Measurements from ENCODE around the gene ZSWIM6. TPM values are rescaled to one million over a fixed set of nuclear protein-coding genes. Genes with fewer than 3 reads are reported as not detected.

Gene ZSWIM6
- total RNA-seq, 4 donors from 2014 or later = 1.9 to 4.0 (median 3.0) TPM

- TF ChIP-seq POLR2A (IDR thresholded peaks at IDR 0.05) (no peak), CTCF (IDR thresholded peaks at IDR 0.05 in 4 of 5, conservative IDR thresholded peaks at IDR 0.05 in 1 of 5) (no peak)
- no peak overlapping the region for H3K27ac ChIP-seq
- H3K4me1 ChIP-seq = no peaks in the 10 kb centered on the region
- ATAC-seq (no peak), DNase-seq (no peak)
- H3K9me3 ChIP-seq = no peaks in the 10 kb centered on the region
- no peaks in the 10 kb centered on the region for H3K36me3 ChIP-seq
- intact Hi-C loops (cut with DNase I; ENCODE audit: low total_unique reads) (no loop called here), in situ Hi-C loops (cut with MboI; ENCODE audit: low sequenced_read_pairs in 4 of 4) (loop anchor here in 1 of 4 donors (25.0 kb wide), 1 partner anchor 101 kb away; no protein-coding TSS in a partner anchor)
- H3K4me3 ChIP-seq = no peak overlapping the region
- no peaks in the 10 kb centered on the region for H3K27me3 ChIP-seq
Measured at GRCh38 chr5:61311056-61311610, 20.9 kb upstream of the ZSWIM6 start.

GRCh38 chr5:61311836-61312808 lies 19.9 kb upstream of the ZSWIM6 start:
- H3K27me3 ChIP-seq = no peaks in the 10 kb centered on the region
- H3K36me3 ChIP-seq = no peaks in the 10 kb centered on the region
- no peak overlapping the region for H3K4me3 ChIP-seq
- no peak overlapping the region for H3K27ac ChIP-seq
- intact Hi-C loops (cut with DNase I; ENCODE audit: low total_unique reads) = no loop called here
- H3K9me3 ChIP-seq = no peaks in the 10 kb centered on the region
- in situ Hi-C loops (cut with MboI; ENCODE audit: low sequenced_read_pairs in 4 of 4) = loop anchor here in 1 of 4 donors (25.0 kb wide), 1 partner anchor 100 kb away; no protein-coding TSS in a partner anchor
- ATAC-seq = no peak
- no peaks in the 10 kb centered on the region for H3K4me1 ChIP-seq
- TF ChIP-seq POLR2A (IDR thresholded peaks at IDR 0.05) (no peak), CTCF (IDR thresholded peaks at IDR 0.05 in 4 of 5, conservative IDR thresholded peaks at IDR 0.05 in 1 of 5) (no peak)
- no peak for DNase-seq

- no peaks in the 10 kb centered on the region for H3K27me3 ChIP-seq
- no peaks in the 10 kb centered on the region for H3K4me1 ChIP-seq
- intact Hi-C loops (cut with DNase I; ENCODE audit: low total_unique reads) (no loop called here), in situ Hi-C loops (cut with MboI; ENCODE audit: low sequenced_read_pairs in 4 of 4) (loop anchor here in 1 of 4 donors (25.0 kb wide), 1 partner anchor 98 kb away; no protein-coding TSS in a partner anchor)
- DNase-seq (no peak), ATAC-seq (no peak)
- no peak overlapping the region for H3K4me3 ChIP-seq
- no peaks in the 10 kb centered on the region for H3K36me3 ChIP-seq
- TF ChIP-seq CTCF (IDR thresholded peaks at IDR 0.05 in 4 of 5, conservative IDR thresholded peaks at IDR 0.05 in 1 of 5) (no peak), POLR2A (IDR thresholded peaks at IDR 0.05) (no peak)
- H3K27ac ChIP-seq = no peak overlapping the region
- H3K9me3 ChIP-seq = no peaks in the 10 kb centered on the region
Measured at GRCh38 chr5:61313960-61314681, 17.9 kb upstream of the ZSWIM6 start.

- intact Hi-C loops (cut with DNase I; ENCODE audit: low total_unique reads) = no loop called here
- in situ Hi-C loops (cut with MboI; ENCODE audit: low sequenced_read_pairs in 4 of 4) = loop anchor here in 1 of 4 donors (25.0 kb wide), 1 partner anchor 94 kb away; no protein-coding TSS in a partner anchor
Measured at GRCh38 chr5:61318376-61318775, 13.7 kb upstream of the ZSWIM6 start.

More at GRCh38 chr5:61318376-61318775, 13.7 kb upstream of the ZSWIM6 start:
- no peaks in the 10 kb centered on the region for H3K9me3 ChIP-seq
- H3K27ac ChIP-seq = no peak overlapping the region
- H3K27me3 ChIP-seq = no peaks in the 10 kb centered on the region
- no peak overlapping the region for H3K4me3 ChIP-seq
- no peak for DNase-seq
- peaks cover 0 to 4% of the 10 kb centered on the region in 2 donors for H3K4me1 ChIP-seq
- TF ChIP-seq POLR2A (IDR thresholded peaks at IDR 0.05) (no peak), CTCF (IDR thresholded peaks at IDR 0.05 in 4 of 5, conservative IDR thresholded peaks at IDR 0.05 in 1 of 5) (no peak)
- no peaks in the 10 kb centered on the region for H3K36me3 ChIP-seq
- ATAC-seq = no peak
